H1 (cell line): ENCODE results near the gene FGD4. TPM values are rescaled to one million over a fixed set of nuclear protein-coding genes. Genes with fewer than 3 reads are reported as not detected.

Experiments
- CHD2 ChIP-seq: IDR thresholded peaks from 2 replicates; pipeline ENCODE4 v1.6.1; 2012; ENCODE audit warnings: low read length, improper control_type of control experiment
- GABPA ChIP-seq: IDR thresholded peaks from 2 replicates; pipeline ENCODE4 v1.6.1; 2011; ENCODE audit warnings: mild to moderate bottlenecking, low read length, moderate library complexity, borderline replicate concordance; ENCODE audit not compliant: insufficient read depth
- NRF1 ChIP-seq: IDR thresholded peaks from 2 replicates; pipeline ENCODE4 v1.6.1; 2011; ENCODE audit warnings: mild to moderate bottlenecking, low read depth, low read length, improper control_type of control experiment
- PHF8 ChIP-seq: fragments of 200-600 bp; sonication (generic); conservative IDR thresholded peaks from 2 replicates; pipeline ENCODE4 v1.7.1; 2012; ENCODE audit warnings: low read depth, mild to moderate bottlenecking, inconsistent platforms, low read length, moderate library complexity
- SAP30 ChIP-seq: fragments of 300-600 bp; sonication (generic); IDR thresholded peaks from 2 replicates; pipeline ENCODE4 v1.7.1; 2012; ENCODE audit warnings: low read length, moderate library complexity, mild to moderate bottlenecking, inconsistent platforms; ENCODE audit not compliant: insufficient read depth, insufficient replicate concordance
- TAF7 ChIP-seq: optimal IDR thresholded peaks from 2 replicates; pipeline ENCODE3; 2011; ENCODE audit warnings: low read depth, mild to moderate bottlenecking, inconsistent platforms, low read length, moderate library complexity, borderline replicate concordance
- TCF12 ChIP-seq: IDR thresholded peaks from 2 replicates; pipeline ENCODE4 v1.6.1; 2011; ENCODE audit warnings: low read depth, mild to moderate bottlenecking, low read length
- polyA plus RNA-seq, 7 experiments: library from polyadenylated mRNA; depleted of rRNA in 3 of 7; stranded (reverse) in 5 of 7; unstranded in 2 of 7; fragments of >200 nt in 5 of 7; fragments of 200-250 nt in 2 of 7; gene quantifications; 1 replicate in 5 of 7; 2 replicates in 1 of 7; 4 replicates in 1 of 7; pipeline versions ENCODE4 v1.2.1 to v1.2.3, GENCODE V29; 2011 to 2013; ENCODE audit warnings: missing spikeins in 2 of 7, mixed read lengths in 2 of 7
- total RNA-seq: library from RNA; stranded (reverse); fragmentation: NEBNext Ultra II Directional; extraction: Animal tissue kit (Norgen Biotek cat#: 25700); gene quantifications from 2 replicates; pipeline ENCODE4 v1.2.1, GENCODE V29; 2021

The FGD4 gene
- total and polyA plus RNA-seq, 2 of the 8 experiments (the other 6 are each of a cell fraction or from before 2014, with no cell fraction given), result 8.5 to 48.2 TPM

DNA sequence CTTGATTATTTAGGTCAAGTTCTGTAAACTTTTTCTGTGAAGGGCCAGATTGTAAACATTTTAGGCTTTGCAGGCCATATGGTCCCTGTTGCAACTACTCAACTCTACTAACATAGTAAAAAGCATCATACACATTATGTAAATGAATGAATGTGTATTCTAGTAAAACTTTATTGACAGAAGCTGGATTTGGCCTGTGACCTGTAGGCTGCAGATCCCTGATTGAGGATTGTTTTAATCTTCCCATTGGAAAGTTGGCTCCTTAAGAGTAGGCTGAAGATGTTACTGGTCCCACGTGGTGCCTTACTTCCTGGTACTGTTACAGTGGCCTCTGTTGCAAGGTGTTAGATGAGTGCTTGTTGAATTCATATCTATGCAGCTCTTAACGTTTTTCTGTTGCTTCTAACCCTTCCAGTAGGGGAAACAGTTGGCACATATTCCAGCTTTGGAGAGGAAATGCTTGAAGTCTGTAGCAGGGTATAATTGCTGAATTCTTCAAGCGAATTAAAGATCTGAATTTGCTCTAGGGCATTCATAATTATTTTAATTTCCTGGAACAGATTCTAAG lies 146.1 kb downstream of the FGD4 start (continued):
- TF ChIP-seq GABPA (no peak), NRF1 (no peak), PHF8 (no peak), TCF12 (no peak), TAF7 (no peak), SAP30 (no peak), CHD2 (no peak)
